Measurements from ENCODE around the gene RITA1.
A peak's percentile ranks its signal among the peaks of the same experiment; 100 is the strongest.

The RITA1 gene

DNA sequence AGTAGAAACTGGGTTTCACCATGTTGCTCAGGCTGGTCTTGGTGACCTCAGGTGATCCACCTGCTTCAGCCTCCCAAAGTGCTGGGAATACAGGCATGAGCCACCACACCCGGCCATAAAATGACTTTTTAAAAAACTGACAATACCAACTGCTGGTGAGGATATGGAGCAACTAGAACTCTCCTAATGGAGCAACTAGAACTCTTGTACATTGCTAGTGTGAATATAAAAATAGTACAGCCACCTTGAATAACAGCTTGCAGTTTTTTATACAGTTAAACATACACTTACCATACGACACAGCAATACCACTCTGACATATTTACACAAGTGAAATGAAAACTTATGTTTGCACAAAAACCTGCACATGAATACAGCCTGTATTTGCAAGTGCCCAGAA lies 38.5 kb upstream of the RITA1 start:
- no peak overlapping the region for H3K27ac Mint-ChIP-seq
- H3K4me3 Mint-ChIP-seq = no peak overlapping the region
- H3K4me1 Mint-ChIP-seq (ENCODE audit: low read depth) = peaks cover 11% of the 10 kb centered on the region
- no peaks in the 10 kb centered on the region for H3K36me3 Mint-ChIP-seq (ENCODE audit: low read depth)
- H3K9me3 Mint-ChIP-seq = no peaks in the 10 kb centered on the region
- H3K27me3 Mint-ChIP-seq = peaks cover 5% of the 10 kb centered on the region

GRCh38 chr12:113149361-113150150 lies 36.0 kb upstream of the RITA1 start, which contains the start of gene CFAP73:
Gene CFAP73 (plus strand): TSS chr12:113149724. CDS start chr12:113149858, 134 bp downstream.
- Mint-ChIP-seq H3K27ac (no peak within 1 kb of the TSS), H3K4me1 (ENCODE audit: low read depth) (peaks cover 23% of the 10 kb centered on the region), H3K36me3 (ENCODE audit: low read depth) (no peaks in the 10 kb centered on the region), H3K9me3 (no peaks in the 10 kb centered on the region), H3K4me3 (no peak within 1 kb of the TSS), H3K27me3 (peaks cover 18% of the 10 kb centered on the region)

DNA sequence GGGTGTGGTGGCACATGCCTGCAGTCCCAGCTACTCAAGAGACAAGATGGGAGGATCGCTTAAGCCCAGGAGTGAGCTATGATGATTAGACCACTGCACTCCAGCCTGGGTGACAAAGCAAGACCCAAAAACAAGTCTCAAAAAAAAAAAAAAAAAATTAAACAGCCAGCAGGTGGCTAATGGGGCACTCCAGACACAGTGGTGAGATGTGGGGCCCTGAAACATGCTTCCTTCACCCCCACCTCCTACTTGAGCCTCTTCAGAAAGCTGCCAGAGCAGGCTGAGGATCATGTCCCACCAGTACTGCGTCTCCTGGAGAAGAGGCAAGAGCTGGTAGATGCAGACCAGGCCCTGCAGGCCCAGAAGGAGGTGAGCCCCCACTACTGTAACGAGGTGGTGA lies 33.9 kb upstream of the RITA1 start:
- Mint-ChIP-seq H3K4me1 (ENCODE audit: low read depth) (peaks cover 28% of the 10 kb centered on the region), H3K4me3 (no peak overlapping the region), H3K9me3 (no peaks in the 10 kb centered on the region), H3K27me3 (peaks cover 18% of the 10 kb centered on the region), H3K27ac (no peak overlapping the region), H3K36me3 (ENCODE audit: low read depth) (peaks cover under 1% of the 10 kb centered on the region)

- peaks cover 6% of the 10 kb centered on the region for H3K36me3 Mint-ChIP-seq (ENCODE audit: low read depth)
- peaks cover 17% of the 10 kb centered on the region for H3K27me3 Mint-ChIP-seq
- peaks cover 35% of the 10 kb centered on the region for H3K4me1 Mint-ChIP-seq (ENCODE audit: low read depth)
- no peaks in the 10 kb centered on the region for H3K9me3 Mint-ChIP-seq
- peak overlapping the region; percentile 73 for H3K4me3 Mint-ChIP-seq
- no peak overlapping the region for H3K27ac Mint-ChIP-seq
Observed at GRCh38 chr12:113152196-113152834, 33.2 kb upstream of the RITA1 start.

DNA sequence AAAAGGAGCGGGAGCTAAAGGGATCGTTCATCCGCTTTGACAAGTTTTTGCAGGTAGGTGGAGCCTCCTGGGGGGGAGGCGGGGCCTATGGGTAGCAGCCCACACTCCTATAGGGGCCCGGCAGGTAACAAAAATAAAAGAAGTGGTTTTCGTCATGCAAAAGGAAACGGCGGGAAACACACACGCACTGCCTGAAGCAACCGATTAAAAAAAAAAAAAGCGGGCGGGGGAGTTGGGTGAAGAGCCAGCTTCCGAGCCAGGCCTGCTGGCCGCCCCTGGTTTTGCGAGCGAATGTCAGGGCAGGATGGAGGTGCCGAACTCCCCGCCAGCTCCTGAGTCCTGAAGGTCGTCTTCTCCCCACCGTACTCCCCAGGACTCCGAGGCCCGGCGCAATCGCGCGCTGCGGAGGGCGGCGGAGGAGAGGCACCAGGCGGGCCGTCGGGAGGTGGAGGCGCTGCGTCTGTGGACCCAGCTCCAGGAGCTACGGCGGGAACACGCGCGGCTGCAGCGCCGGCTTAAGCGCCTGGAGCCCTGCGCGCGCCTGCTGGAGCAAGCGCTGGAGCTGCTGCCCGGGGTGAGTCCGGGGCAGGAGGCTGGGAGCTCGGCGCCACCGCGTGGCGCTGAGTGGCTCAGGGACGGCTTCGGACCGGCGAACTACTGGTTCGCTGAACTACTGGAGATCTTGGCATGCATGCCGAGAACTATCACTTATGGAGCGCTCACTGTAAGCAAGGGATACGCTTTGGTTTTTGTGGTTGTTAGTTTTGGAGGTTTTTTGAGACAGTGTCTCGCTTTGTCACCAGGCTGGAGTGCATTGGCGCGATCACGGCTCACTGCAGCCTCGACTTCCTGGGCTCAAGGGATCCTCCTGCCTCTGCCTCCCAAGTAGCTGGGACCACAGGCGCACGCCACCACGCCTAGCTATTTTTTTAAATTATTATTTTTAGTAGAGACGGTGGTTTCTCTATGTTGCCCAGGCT lies 32.4 kb upstream of the RITA1 start:
- Mint-ChIP-seq H3K36me3 (ENCODE audit: low read depth) (peaks cover 6% of the 10 kb centered on the region), H3K4me1 (ENCODE audit: low read depth) (peaks cover 40% of the 10 kb centered on the region), H3K27me3 (peaks cover 15% of the 10 kb centered on the region), H3K9me3 (no peaks in the 10 kb centered on the region), H3K4me3 (peak overlapping the region; percentile 73), H3K27ac (peak overlapping the region; percentile 49)

GRCh38 chr12:113154351-113154973 lies 31.1 kb upstream of the RITA1 start:
- H3K27me3 Mint-ChIP-seq = peaks cover 15% of the 10 kb centered on the region
- H3K27ac Mint-ChIP-seq = no peak overlapping the region
- H3K9me3 Mint-ChIP-seq = no peaks in the 10 kb centered on the region
- peak overlapping the region; percentile 73 for H3K4me3 Mint-ChIP-seq
- peaks cover 13% of the 10 kb centered on the region for H3K36me3 Mint-ChIP-seq (ENCODE audit: low read depth)
- peaks cover 40% of the 10 kb centered on the region for H3K4me1 Mint-ChIP-seq (ENCODE audit: low read depth)

- Mint-ChIP-seq H3K36me3 (ENCODE audit: low read depth) (peaks cover 18% of the 10 kb centered on the region), H3K9me3 (no peaks in the 10 kb centered on the region), H3K4me1 (ENCODE audit: low read depth) (peaks cover 40% of the 10 kb centered on the region), H3K4me3 (peak overlapping the region; percentile 17), H3K27ac (no peak overlapping the region), H3K27me3 (peaks cover 15% of the 10 kb centered on the region)
Observed at GRCh38 chr12:113155060-113155459, 30.5 kb upstream of the RITA1 start.

GRCh38 chr12:113155646-113156045 lies 29.9 kb upstream of the RITA1 start:
- Mint-ChIP-seq H3K9me3 (no peaks in the 10 kb centered on the region), H3K27me3 (peaks cover 15% of the 10 kb centered on the region), H3K4me3 (no peak overlapping the region), H3K4me1 (ENCODE audit: low read depth) (peaks cover 40% of the 10 kb centered on the region), H3K36me3 (ENCODE audit: low read depth) (peaks cover 23% of the 10 kb centered on the region), H3K27ac (no peak overlapping the region)

DNA sequence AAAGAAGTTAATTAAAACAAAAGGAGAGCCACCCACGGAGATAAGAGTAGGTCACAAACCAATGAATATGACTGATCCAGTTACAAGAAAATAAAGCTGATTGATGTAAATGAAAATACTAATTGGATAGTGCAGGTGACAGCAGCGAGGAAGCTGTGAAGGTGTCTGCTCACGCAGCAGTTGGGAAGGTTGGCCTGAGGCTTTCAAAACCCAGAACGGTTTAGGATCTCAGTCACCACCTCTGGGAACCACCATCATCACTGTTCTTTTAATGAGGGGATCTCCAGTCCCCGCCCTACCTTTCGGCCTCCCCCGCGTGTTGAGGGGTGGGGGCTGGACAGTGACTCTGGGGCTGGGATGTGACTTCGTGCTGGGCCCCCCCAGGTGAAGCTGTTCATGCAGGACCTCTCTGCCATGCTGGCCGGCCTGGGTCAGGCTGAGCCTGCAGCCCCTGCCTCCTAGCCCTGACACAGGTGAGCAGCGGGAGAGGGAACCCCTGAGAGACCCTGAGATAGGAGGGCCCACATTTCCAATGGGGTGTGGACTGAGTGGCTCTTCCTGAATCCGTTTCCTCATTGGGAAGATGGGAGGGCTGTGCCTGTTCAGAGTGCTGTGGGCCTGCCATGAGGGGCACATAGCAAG lies 28.2 kb upstream of the RITA1 start:
- Mint-ChIP-seq H3K36me3 (ENCODE audit: low read depth) (peaks cover 36% of the 10 kb centered on the region), H3K4me1 (ENCODE audit: low read depth) (peaks cover 35% of the 10 kb centered on the region), H3K27ac (peak overlapping the region; percentile 68)

GRCh38 chr12:113158439-113159203 lies 26.9 kb upstream of the RITA1 start:
- H3K4me1 Mint-ChIP-seq (ENCODE audit: low read depth) = peaks cover 23% of the 10 kb centered on the region
- no peak overlapping the region for H3K27ac Mint-ChIP-seq
- H3K9me3 Mint-ChIP-seq = no peaks in the 10 kb centered on the region
- no peak overlapping the region for H3K4me3 Mint-ChIP-seq
- H3K27me3 Mint-ChIP-seq = peaks cover 4% of the 10 kb centered on the region
- peaks cover 49% of the 10 kb centered on the region for H3K36me3 Mint-ChIP-seq (ENCODE audit: low read depth)

More for the DNA sequence above, 28.2 kb upstream of the RITA1 start:
- Mint-ChIP-seq H3K27me3 (peaks cover 10% of the 10 kb centered on the region), H3K9me3 (no peaks in the 10 kb centered on the region), H3K4me3 (no peak overlapping the region)

- peaks cover 17% of the 10 kb centered on the region for H3K4me1 Mint-ChIP-seq (ENCODE audit: low read depth)
- H3K27me3 Mint-ChIP-seq = no peaks in the 10 kb centered on the region
- H3K36me3 Mint-ChIP-seq (ENCODE audit: low read depth) = peaks cover 50% of the 10 kb centered on the region
- H3K27ac Mint-ChIP-seq = no peak overlapping the region
- H3K4me3 Mint-ChIP-seq = no peak overlapping the region
- no peaks in the 10 kb centered on the region for H3K9me3 Mint-ChIP-seq
Observed at GRCh38 chr12:113159937-113160336, 25.6 kb upstream of the RITA1 start.

DNA sequence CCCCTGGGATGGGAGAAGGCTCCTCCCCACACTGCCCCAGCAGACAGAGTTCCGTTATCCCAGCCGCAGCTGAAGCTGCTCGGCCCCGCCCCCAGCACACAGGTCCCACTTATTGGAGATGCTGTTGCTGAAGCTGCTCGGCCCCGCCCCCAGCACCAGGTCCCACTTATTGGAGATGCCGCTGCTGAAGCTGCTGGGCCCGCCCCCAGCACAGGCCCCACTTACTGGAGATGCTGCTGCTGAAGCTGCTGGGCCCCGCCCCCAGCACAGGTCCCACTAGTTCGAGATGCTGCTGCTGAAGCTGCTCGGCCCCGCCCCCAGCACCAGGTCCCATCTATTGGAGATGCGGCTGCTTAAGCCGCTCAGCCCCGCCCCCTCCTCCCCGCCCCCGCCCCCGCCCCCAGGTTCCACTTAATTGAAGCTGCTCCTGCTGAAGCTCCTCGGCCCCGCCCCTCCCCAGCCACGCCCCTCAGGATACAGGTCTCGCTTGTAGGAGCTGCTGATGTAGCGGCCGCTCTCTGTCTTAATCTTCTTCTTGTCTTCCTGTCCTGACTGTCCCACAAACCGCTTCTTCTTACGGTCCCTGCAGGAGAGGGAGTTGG lies 24.0 kb upstream of the RITA1 start:
- H3K27ac Mint-ChIP-seq = no peak overlapping the region
- H3K36me3 Mint-ChIP-seq (ENCODE audit: low read depth) = peaks cover 56% of the 10 kb centered on the region
- no peaks in the 10 kb centered on the region for H3K27me3 Mint-ChIP-seq
- H3K4me1 Mint-ChIP-seq (ENCODE audit: low read depth) = peaks cover 13% of the 10 kb centered on the region
- no peaks in the 10 kb centered on the region for H3K9me3 Mint-ChIP-seq
- H3K4me3 Mint-ChIP-seq = no peak overlapping the region
